Stimulated activated CD4-positive, alpha-beta T cell treated with anti-CD3 and anti-CD28 coated beads, Interleukin-15, amount 100 ng/mL, for 48 hours (primary cell): ENCODE measurements around the gene MAP3K21.

Experiments used
- DNase-seq, 2 donors: peaks; one replicate each; pipeline ENCODE4 v3.0.0-alpha.2; 2020; ENCODE audit warnings: low read depth in 2 of 2

The MAP3K21 gene

DNA sequence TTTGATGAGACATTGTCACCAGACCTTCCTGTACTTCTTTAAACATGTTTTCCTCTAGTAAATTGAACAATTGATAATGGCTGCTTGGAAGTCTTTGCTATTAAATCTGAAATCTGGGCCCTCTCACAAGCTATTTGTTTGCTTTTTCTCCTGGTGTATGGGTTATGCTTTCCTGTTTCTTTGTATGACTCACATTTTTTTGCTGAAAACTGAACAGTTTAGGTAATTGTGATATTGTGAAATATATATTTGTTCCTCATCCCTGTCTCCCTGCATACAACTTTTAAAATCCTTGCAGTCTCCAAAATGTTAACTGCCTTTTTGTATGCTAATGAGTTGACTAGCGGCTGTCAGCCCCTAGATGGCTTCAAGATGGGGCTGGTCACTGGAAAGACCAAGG lies 61.6 kb downstream of the MAP3K21 start:
- DNase-seq = no peak

DNA sequence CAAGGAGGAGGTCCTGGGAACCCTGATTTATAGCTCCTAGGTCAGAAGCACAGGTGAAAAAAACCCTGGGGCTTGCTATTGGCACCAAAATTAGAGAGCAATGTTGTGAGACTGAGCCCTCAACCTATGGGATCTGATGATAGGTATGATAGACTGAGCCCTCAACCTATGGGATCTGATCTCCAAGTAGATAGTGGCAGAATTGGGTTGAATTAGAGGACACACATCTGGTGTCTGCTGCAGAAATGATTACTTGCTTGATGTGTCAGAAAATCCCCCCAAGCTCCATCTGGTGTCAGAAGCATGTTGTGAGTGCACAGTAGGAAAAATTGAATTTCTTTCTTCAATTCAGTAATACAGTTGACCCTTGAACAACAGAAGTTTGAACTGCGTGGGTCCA lies 62.4 kb downstream of the MAP3K21 start:
- DNase-seq = no peak

DNA sequence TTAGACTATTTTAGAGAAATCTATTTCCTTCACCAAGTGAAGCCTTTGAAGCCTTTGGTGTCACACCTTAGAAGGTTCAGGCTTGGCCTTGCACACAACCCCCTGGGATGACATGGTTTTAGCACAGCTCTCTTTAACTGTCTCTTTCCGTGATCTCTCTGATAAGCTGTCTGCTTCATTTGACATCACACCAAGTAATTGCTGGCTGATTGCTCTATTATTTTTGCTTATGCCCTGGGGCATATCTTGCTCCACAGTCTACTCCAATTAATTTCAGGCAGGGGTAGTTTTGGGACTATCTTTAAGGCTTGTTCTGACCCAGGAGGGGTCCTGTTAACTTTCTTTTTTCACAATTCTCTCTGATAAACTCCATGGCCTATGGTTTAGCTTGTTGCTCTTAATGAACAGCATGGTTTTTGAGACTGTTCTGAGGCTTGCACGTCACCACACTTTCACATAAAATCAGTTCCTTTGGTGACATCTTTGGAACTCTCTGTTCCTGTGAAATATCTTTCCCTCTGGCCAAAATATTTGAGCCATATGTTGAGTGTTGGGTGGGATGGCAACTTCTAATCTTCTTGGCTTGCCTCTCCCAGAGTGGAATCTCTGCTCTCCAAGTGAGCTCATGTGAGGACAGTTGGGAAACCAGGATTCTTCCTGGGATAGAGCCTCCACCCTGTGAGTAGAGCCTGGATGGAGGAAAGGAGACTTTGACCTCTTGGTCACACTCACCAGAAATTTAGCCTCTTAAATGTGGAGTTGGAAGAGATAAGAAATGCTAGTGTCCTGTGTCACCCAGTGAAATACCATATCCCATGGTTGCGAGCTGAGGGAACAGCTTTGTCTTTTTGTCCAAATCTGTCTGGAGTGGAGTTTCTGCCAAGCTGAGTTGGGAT lies 63.6 kb downstream of the MAP3K21 start:
- DNase-seq = no peak

DNA sequence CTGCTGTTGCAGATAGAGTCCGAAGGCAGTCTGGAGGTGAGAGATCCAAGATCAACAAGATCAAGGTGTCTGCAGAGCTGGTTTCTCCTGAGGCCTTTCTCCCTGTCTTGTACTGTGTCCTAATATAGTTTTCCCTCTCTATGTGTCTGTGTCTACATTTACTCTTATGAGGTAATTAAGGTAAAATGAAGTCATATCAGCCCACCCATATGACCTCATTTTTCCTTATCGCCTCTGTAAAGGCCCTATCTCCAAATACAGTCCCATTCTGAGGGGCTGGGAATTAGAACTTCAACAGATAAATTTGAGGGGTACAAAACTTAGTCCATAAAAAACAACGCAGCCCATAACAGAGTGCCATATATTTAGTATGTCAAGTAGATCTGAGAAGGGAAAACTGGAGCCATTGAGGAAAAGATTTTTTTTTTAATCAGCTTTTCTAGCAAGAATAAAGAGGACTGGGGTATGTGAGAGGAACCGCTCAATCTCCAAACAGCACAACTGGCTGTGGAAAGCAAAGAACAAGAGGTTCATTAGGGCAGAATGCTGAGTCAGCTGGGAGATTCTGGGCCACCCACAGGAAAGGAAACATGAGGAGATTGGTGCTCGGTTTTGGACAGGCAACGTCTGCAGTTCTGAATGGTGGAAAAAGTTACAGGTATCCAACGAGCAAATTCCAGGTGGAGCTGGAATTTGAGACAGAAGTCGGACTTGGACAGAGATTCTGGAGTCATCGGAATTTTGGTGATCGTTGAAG lies 65.7 kb downstream of the MAP3K21 start:
- DNase-seq = no peak

DNA sequence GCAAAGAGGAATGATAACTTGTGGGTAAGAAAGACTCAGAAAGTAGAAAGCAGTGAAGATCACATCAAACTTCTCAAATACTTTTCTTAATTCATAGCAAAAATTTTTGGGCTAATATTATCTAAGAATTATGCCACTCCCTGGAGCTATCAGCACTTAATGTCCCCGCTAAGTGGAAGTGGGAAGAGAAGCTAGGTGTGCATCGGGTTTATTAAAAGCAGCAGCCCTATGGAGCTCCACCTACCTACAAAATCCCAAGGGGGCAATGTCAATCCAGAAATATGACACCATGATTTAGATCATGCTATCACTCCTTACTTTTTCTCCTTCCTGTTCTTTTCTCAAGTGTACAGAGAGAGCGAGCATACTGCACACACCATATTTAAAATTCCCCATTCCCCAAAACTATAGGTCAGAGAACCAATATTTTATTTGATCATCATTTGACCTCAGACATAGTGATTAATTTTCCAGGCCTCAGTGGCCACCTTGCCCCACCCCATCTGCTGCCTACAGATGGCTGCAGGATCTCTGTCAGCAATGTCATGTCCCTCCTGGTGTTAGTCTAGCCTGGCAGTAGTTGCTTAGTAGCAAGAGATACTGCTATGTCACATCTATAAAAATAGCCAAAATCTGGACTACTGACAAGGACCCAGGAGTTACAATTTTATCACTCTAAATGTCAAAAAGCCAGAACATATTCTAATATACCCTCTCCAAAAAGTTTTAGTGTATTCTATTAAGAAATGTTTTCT lies 66.6 kb downstream of the MAP3K21 start:
- DNase-seq = no peak

DNA sequence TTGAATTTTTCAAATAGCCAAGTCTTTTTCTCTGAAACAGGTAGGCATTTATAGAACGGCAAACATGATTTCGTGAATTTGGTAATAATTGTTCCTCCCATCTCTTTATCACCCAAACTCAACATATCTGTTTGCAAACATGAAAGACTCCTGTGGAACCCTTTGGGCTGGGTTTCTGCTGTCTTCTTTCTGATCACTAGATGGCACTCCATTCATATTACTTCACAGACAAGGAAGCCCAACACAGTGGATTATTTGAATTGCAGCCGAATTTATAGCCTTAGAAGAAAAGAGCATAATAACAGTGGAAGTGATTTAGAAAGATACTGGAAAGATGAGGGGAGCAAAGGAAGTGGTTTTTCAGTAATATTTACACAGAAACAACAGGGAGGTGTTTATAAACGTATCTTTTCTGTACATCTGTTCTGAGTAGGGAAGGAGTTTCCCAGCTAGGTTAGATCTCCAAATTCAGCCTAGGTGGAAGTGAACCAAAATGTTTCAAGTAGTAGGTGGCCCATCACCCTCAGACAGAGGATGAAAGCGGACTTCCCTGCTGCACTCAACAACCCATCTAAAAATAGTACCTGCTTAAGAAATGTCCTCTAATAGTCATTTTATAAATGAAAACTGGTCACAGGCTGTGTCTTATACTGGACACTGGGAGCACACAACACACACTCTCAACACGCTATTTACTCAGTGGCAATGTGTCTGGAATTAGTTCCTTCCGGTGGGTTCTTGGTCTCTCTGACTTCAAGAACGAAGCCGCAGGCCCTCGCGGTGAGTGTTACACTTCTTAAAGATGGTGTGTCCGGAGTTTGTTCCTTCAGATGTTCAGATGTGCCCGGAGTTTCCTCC lies 67.6 kb downstream of the MAP3K21 start:
- DNase-seq = no peak

DNA sequence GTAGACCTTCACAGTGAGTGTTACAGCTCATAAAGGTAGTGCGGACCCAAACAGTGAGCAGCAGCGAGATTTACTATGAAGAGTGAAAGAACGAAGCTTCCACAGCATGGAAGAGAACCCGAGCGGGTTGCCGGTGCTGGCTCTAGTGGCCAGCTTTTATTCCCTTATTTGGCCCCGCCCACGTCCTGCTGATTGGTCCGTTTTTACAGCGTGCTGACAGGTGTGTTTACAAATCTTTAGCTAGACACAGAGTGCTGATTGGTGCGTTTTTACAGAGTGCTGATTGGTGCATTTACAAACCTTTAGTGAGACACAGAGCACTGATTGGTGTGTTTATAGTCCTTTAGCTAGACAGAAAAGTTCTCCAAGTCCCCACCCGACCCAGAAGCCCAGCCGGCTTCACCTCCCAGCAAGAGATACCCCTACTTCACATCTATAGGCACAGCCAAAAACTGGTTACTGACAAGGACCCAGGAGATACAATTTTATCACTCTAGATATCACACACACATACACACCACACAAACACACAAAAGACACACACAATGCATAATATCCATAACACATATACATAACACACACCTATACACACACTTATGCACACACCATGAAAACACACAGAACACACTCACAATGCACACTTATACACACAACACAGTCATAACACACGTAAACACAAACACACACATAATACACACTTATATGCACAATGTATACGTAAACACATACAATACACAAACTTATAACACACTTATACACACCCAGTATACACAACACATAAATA lies 68.5 kb downstream of the MAP3K21 start:
- DNase-seq = no peak

DNA sequence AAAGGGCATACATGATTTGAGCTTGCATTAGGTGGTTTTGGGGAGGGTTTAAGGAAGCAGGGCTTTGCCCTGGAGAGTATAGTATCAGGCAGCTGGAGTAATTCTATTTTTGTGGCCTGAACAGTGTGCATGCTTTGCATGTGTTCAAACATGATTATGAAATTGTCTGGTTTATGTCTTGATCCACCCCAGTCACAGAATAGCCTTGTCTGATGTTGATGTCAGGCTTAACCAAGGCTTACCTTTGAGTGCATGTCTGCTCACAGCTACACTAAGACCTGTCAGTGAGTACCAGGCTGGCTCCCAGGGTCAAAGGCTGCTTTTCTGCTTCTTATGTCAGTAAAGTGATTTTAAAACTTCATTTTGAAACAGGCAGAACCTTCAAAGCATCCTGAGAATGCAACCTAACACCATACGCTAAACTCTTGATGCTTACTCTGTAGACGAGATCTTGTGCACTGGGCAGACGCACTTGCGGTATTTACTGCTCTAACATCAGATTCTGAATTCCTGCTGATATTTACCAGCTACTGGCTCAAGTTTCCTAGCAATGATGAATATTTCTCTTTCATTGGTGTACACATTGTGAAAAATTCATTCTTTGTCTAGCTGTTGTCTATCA lies 78.9 kb downstream of the MAP3K21 start:
- DNase-seq = no peak

DNA sequence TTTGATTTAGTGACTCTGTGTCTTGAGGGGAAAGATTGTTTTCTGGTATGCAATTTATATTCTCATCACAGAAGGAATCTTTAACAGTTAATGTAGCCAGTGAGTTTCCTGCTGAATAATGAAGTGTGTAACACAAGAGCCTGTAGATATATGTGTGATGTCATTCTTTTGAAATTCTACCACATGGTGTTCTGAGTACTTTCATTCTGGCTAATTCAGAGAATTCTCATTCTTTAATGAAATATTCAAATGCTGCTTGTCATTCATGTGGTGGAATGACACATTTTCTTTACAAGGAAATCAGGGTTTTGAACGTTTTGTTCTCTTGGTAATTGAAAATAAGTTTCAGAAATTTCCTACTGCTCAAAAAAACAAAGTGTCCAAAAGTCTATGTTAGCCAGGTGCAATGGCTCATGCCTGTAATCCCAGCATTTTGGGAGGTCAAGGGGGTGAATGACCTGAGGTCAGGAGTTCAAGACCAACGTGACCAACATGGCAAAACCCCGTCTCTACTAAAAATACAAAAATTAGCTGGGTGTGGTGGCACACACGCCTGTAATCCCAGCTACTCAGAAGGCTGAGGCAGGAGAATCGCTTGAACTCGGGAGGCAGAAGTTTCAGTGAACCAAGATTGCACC lies 79.6 kb downstream of the MAP3K21 start:
- DNase-seq = no peak

DNA sequence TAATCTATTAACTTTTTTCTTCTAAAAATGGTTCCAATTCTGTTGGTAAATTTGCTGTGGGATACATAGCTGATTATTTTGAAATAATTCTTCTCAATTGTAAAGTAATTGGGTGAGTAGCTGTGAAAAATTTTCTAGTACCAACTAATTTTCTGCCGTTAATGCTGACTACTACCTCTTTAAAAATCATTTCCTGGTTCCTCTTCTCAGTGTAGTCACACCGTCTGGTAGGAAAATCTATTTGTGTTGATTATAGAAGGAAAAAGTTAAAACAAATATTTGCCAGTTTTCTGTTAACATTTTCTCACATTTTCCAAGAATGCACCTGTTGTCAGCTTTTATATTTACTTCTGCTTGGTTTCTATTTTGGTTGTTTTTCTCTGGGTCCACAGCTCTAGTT lies 82.0 kb downstream of the MAP3K21 start:
- no peak for DNase-seq

DNA sequence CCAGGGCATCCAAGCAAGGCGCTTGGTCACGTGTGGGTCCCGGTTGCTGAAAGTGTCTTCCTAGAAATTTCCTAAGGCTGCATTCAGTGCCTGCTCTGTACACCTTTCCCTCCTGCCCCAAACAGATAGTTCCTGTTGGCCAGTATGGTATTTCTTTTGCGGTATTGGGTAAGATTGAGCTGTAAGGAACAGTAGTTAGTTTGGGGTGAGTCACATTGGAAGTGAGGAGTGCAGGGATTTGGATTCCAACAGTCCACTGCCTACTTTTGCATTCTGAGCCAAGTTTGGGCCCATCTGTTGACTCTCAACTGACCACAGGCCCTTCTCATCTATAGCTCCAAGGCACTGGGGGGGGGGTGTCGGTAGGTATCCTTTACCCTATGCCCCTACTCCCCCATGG lies 83.4 kb downstream of the MAP3K21 start:
- DNase-seq = no peak

DNA sequence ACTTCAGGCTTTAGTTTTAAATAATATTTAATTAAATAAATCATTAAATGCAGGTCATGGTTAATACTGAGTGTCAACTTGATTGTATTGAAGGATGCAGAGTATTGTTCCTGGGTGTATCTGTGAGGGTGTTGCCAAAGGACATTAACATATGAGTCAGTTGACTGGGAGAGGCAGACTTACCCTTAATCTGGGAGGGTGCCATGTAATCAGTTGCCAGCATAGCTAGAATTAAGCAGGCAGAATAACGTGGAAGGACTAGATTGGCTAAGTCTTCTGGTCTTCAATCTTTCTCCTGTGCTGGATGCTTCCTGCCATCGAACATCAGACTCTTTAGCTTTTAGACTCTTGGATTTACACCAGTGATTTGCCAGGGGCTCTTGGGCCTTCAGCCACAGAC lies 85.3 kb downstream of the MAP3K21 start:
- no peak for DNase-seq

DNA sequence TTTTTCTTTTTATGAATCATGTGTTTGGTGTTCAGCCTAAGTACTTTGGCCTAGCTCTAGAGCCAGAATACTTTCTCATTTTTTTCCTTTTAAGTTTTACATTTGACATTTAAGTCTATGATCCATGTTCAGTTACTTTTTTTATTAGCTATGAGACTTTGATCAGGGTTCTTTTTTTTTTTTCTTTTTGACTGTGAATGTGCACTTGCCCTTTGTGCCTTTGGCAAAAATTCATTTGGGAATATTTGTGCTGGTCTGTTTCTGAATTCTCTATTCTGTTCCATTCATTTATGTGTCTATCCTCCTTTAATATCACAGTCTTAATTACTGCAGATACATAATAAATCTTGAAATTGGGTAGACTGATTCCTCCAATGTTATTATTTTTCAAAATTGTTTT lies 93.8 kb downstream of the MAP3K21 start:
- no peak for DNase-seq

DNA sequence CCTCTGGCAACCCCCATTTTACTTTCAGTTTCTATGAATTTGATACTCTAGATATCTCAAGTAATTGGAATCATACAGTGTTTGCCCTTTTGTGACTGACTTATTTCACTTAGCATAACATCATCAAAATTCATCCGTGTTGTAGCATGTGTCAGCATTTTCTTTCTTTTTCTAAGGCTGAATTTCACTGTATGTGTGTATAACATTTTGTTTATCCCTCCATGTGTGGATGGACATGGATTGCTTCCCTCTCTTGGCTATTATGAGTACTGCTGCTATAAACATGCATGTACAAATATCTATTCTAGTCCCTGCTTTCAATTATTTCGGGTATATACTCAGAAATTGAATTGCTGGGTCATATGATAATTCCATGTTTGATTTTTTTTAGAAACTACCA lies 97.3 kb downstream of the MAP3K21 start:
- DNase-seq = no peak

DNA sequence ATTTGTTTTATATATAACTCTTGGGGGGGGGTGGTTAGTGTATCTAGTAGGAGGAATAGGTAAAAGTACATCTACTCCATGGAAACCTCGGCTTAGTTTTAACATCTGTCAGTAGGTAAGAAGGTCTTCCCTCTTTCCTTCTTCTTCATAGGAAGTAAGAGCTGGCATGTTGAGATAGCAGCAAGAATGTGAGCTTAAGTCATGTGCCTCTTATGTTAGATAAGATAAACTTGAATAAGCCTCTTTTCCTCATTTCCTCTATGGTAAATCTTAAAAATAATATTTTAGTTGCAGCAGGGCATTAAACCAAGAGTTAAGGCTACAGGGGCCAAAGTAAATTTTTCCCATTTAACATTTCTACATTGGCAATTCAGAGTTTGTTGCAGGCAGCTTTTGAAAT lies 100.4 kb downstream of the MAP3K21 start:
- DNase-seq = no peak

DNA sequence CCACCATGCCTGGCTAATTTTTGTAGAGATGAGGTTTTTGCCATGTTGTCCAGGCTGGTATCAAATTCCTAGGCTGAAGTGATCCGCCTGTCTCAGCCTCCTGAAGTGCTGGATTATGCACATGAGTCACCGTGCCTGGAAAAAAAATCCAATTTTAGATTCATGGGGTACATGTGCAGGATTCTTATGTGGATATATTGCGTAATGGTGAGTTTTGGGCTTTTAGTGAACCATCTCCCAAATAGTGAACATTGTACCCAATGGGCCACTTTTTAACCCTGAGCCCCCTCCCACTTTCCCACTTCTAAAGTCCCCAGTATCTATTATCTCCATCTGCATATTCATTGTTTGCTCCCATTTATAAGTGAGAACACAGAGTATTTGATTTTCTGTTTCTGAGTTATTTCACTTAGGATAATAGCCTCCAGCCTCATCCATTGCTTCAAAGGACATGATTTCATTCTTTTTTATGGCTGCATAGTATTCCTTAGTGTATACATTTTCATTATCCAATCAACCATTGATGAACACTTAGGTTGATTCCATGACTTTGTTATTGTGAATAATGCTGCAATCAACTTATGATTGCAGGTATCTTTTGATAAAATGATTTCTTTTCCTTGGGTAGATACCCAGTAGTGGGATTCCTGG lies 104.4 kb downstream of the MAP3K21 start:
- DNase-seq = no peak

DNA sequence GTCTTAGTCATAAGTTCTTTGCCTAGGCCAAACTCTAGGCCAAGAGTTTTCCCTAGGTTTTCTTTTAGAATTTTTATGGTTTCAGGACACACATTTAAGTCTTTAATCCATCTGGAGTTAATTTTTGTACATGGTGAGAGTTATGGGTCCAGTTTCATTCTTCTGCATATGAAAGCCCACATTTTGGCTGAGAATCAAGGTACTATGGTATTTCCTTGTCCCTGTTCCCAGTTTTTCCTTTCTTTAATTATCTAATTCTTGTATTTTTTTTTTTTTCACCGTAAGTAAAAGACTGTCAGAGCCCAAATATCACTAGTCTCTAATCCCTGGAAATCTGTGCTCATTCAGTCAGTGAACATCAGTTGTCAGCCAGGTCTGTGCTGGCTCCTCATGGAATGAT lies 105.4 kb downstream of the MAP3K21 start:
- DNase-seq = no peak

DNA sequence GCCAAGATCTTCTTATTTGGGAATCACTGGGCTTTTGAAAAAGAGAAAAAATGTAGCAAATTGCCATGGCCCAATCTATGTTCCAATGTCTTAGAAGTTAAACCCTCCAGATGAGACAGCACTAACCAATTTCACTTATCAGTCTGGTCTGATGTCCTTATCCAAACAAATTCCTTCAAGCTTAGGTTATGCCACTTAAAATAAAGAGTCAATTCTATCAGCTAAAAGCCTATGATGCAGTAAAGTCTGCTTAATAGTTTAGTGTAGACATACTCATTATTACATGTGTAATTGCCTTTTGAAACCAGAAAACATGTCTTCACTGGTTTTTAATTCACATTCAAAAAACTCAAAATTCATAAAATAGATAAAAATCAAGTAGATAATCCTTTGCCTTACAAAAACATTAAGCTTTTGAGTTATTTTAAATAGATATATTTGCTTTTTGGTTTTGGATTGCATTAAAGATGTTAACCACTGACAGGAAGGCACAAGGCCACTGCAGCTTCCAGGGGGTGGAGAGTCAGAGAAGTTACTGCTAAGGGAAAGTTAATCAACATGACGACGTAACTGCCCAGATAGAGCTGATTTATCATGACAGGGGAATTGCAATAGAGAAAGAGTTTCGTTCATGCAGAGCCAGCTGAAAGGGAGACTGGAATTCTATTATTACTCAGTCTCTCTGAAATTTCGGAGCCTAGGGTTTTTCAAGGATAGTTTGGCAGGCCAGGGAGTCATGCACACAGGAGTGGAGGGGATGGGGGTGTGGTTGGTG lies 106.1 kb downstream of the MAP3K21 start:
- DNase-seq = no peak
